A673 (cell line): Measurements from ENCODE around the gene TMPRSS6. TPM values are rescaled to one million over a fixed set of nuclear protein-coding genes. Genes with fewer than 3 reads are reported as not detected.

ENCODE experiments used
- BruUV-seq: library from RNA; stranded (reverse); fragments of 400-500 nt; replicated peaks from 2 replicates; lab custom pipeline; 2021; lab: Mats Ljungman, UMichigan
- CTCF ChIA-PET: fragments of 300-600 bp; sonication (Branson Sonifier 250); formaldehyde crosslinking; loops from one replicate; lab custom pipeline; 2022; ENCODE audit warnings: antibody characterized with exemption; lab: Charles Lee
- POLR2A ChIA-PET: fragments of 300-600 bp; sonication (Branson Sonifier 250); formaldehyde crosslinking; loops from one replicate; lab custom pipeline; 2022; ENCODE audit warnings: antibody characterized with exemption; ENCODE audit not compliant: low non-redundant PET; lab: Charles Lee
- DNase-seq: peaks from one replicate; pipeline ENCODE4 v3.0.0-alpha.2; 2015; ENCODE audit warnings: low spot score
- H3K27ac ChIP-seq: fragments of 200-600 bp; sonication (generic); 2 replicates; pipeline ENCODE4 v1.5.1; 2016; ENCODE audit warnings: mixed run types, low read depth, mild to moderate bottlenecking, mixed read lengths, antibody characterized with exemption, low read length; ENCODE audit not compliant: poor library complexity, severe bottlenecking
- H3K27me3 ChIP-seq: fragments of 200-600 bp; sonication (generic); replicated peaks from 2 replicates; pipeline ENCODE4 v1.6.1; 2017; ENCODE audit warnings: mixed run types, low read depth, mild to moderate bottlenecking, mixed read lengths, antibody characterized with exemption, low read length; ENCODE audit not compliant: insufficient read depth, poor library complexity
- H3K36me3 ChIP-seq: fragments of 200-600 bp; sonication (generic); 2 replicates; pipeline ENCODE4 v1.6.1; 2016; ENCODE audit warnings: mixed run types, mild to moderate bottlenecking, mixed read lengths, antibody characterized with exemption, low read length; ENCODE audit not compliant: insufficient read depth, poor library complexity, severe bottlenecking
- H3K4me1 ChIP-seq: fragments of 200-600 bp; sonication (generic); 2 replicates; pipeline ENCODE4 v1.6.1; 2017; ENCODE audit warnings: mixed run types, mild to moderate bottlenecking, mixed read lengths, antibody characterized with exemption, low read length; ENCODE audit not compliant: insufficient read depth, poor library complexity, severe bottlenecking
- H3K4me3 ChIP-seq: fragments of 200-600 bp; sonication (generic); 2 replicates; pipeline ENCODE4 v1.5.1; 2016; ENCODE audit warnings: low read depth, mixed run types, mild to moderate bottlenecking, mixed read lengths, low read length; ENCODE audit not compliant: poor library complexity, severe bottlenecking
- H3K9me3 ChIP-seq: fragments of 200-600 bp; sonication (generic); 2 replicates; pipeline ENCODE4 v1.6.1; 2016; ENCODE audit warnings: mixed run types, low read depth, mild to moderate bottlenecking, mixed read lengths, antibody characterized with exemption, low read length; ENCODE audit not compliant: poor library complexity, severe bottlenecking
- CTCF ChIP-seq: fragments of 300-800, 200-600 bp; sonication (generic); conservative IDR thresholded peaks from 2 replicates; pipeline ENCODE4 v1.5.1; 2017; ENCODE audit warnings: low read depth, mild to moderate bottlenecking, antibody characterized with exemption, low read length, moderate library complexity, mixed read lengths
- EZH2 ChIP-seq: fragments of 200-600 bp; sonication (generic); IDR thresholded peaks from 2 replicates; pipeline ENCODE4 v1.6.1; 2017; ENCODE audit warnings: borderline replicate concordance, low read depth, mild to moderate bottlenecking, mixed read lengths, antibody characterized with exemption, low read length; ENCODE audit not compliant: poor library complexity, severe bottlenecking
- intact Hi-C: fragments of 100-400 bp; cut with micrococcal nuclease; formaldehyde crosslinking; loops from one replicate; pipeline ENCODE4 v1.10.0; 2022; ENCODE audit not compliant: unreplicated experiment
- total RNA-seq: library from RNA; stranded (reverse); gene quantifications from 2 replicates; pipeline ENCODE4 v1.2.3, GENCODE V29; 2021

The TMPRSS6 gene
- total RNA-seq, 1 experiment from 2014 or later = not detected

DNA sequence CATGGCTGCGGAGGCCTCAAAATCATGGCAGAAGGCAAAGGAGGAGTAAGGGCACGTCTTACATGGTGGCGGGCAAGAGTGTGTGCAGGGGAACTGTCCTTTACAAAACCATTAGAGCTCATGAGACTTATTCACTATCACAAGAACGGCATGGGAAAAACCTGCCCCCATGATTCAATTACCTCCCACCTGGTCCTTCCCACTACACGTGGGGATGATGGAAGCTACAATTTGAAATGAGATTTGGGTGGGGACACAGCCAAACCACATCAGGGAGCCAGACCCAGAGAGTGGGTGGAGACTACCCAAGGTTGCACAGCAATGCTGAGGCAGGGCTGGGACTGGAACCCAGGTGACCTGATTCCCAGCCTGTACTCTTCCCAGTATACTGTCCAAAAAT is 8.6 kb upstream of the TMPRSS6 start:
- Histone ChIP-seq H3K4me1 (no peaks in the 10 kb centered on the region), H3K27ac (no peak overlapping the region), H3K27me3 (no peaks in the 10 kb centered on the region), H3K36me3 (no peaks in the 10 kb centered on the region), H3K9me3 (no peaks in the 10 kb centered on the region), H3K4me3 (no peak overlapping the region)
- CTCF ChIA-PET = no interaction called here
- intact Hi-C loops = no loop called here
- DNase-seq = no peak
- TF ChIP-seq EZH2 (no peak), CTCF (no peak)
- POLR2A ChIA-PET = no interaction called here
- no TSS peak for BruUV-seq

DNA sequence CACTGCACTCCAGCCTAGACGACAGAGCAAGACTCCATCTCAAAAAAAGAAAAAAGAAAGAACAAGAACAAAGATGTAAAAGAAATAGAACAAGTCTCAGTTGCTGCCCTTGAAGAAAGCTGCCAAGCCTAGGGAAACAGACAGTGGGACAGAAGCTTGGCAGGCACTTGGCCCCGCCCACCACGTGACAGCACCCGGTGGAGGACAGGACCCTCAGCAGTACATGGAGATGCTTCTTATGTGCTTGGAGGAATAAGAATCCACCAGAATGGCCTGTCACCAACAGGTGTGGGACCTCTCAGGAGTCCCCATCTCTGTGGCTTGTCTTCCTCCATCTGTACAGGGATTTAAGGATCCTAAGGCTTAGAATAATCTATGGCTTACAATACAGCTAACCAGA is 7.6 kb upstream of the TMPRSS6 start:
- DNase-seq = no peak
- intact Hi-C loops = no loop called here
- H3K9me3 ChIP-seq = no peaks in the 10 kb centered on the region

DNA sequence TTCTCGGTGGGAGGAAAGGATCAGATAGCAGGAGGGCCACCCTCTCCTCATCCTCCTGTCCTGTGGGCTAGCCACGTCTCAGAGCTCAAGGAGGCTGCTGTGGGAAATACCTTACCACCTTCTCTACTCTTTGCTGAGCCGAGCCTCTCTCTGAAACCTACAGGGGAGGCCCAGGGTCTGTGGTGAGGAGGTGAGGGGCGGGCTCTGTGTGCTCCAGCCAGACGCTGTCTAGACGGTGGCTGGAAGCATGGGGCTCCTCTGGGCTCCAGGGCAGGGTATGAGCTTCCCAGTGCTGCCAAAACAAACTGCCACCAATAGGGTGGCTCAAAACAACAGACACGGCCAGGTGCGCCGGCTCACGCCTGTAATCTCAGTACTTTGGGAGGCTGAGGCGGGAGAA is 5.5 kb upstream of the TMPRSS6 start:
- no peaks in the 10 kb centered on the region for H3K9me3 ChIP-seq
- H3K36me3 ChIP-seq = no peaks in the 10 kb centered on the region
- H3K4me1 ChIP-seq = no peaks in the 10 kb centered on the region
- no peak for TF ChIP-seq EZH2
- no peak for TF ChIP-seq CTCF
- DNase-seq = no peak
- intact Hi-C loops = no loop called here
- H3K27me3 ChIP-seq = no peaks in the 10 kb centered on the region
- H3K27ac ChIP-seq = no peak overlapping the region
- no peak overlapping the region for H3K4me3 ChIP-seq
- no TSS peak for BruUV-seq
- POLR2A ChIA-PET = no interaction called here
- CTCF ChIA-PET = no interaction called here

More for the DNA sequence above, 7.6 kb upstream of the TMPRSS6 start:
- H3K27ac ChIP-seq = no peak overlapping the region
- no peak for TF ChIP-seq CTCF
- TF ChIP-seq EZH2 = no peak
- H3K36me3 ChIP-seq = no peaks in the 10 kb centered on the region
- H3K4me1 ChIP-seq = no peaks in the 10 kb centered on the region
- no peak overlapping the region for H3K4me3 ChIP-seq
- no peaks in the 10 kb centered on the region for H3K27me3 ChIP-seq
- ChIA-PET POLR2A (no interaction called here), CTCF (no interaction called here)
- no TSS peak for BruUV-seq
